AG04449 (cell line): ENCODE results near the gene NAP1L3.

Source experiments
- CTCF ChIA-PET: fragments of 350-600 bp; formaldehyde crosslinking; extraction: SDS; loops from one replicate; lab custom pipeline; 2021; ENCODE audit warnings: antibody characterized with exemption; lab: Yijun Ruan, JAX
- POLR2A ChIA-PET: fragments of 400-600, 350-600 bp; formaldehyde crosslinking; extraction: SDS; loops from one replicate; lab custom pipeline; 2020; ENCODE audit warnings: antibody characterized with exemption, inconsistent platforms; lab: Yijun Ruan, JAX
- DNase-seq: peaks from one replicate; pipeline ENCODE4 v3.0.0-alpha.2; 2010; ENCODE audit warnings: low read depth, low spot score
- H3K4me3 ChIP-seq: 2 replicates; pipeline ENCODE4 v1.5.1; 2011; ENCODE audit warnings: low read depth, mild to moderate bottlenecking, control low read depth, low read length
- TF ChIP-seq, protein P1 (sequence below): IDR thresholded peaks from one replicate; pipeline ENCODE4 v1.5.1; 2011; ENCODE audit warnings: mild to moderate bottlenecking, moderate library complexity, low read length, control low read depth, inconsistent platforms; ENCODE audit not compliant: insufficient read depth; ENCODE audit errors: missing control alignments

NAP1L3 gene

DNA sequence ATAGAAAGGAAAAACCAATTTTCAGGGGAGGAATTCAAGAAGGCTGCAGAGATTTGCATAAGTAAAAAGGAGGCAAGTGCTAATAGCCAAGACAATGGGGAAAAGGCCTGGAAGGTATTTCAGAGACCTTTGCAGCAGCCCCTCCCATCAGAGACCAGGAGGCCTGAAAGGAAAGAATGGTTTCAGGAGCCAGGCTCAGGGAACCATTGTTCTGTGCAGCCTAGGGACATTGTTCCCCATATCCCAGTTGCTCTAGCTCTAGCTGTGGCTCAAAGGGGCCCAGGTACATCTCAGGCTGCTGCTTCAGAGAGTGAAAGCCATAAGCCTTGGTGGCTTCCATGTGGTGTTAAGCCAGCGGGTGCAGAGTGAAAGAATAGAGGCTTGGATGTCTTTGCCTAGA, 24.0 kb downstream of the NAP1L3 start:
- no peak for DNase-seq
- POLR2A ChIA-PET, result no interaction called here
- TF ChIP-seq, protein P1, sequence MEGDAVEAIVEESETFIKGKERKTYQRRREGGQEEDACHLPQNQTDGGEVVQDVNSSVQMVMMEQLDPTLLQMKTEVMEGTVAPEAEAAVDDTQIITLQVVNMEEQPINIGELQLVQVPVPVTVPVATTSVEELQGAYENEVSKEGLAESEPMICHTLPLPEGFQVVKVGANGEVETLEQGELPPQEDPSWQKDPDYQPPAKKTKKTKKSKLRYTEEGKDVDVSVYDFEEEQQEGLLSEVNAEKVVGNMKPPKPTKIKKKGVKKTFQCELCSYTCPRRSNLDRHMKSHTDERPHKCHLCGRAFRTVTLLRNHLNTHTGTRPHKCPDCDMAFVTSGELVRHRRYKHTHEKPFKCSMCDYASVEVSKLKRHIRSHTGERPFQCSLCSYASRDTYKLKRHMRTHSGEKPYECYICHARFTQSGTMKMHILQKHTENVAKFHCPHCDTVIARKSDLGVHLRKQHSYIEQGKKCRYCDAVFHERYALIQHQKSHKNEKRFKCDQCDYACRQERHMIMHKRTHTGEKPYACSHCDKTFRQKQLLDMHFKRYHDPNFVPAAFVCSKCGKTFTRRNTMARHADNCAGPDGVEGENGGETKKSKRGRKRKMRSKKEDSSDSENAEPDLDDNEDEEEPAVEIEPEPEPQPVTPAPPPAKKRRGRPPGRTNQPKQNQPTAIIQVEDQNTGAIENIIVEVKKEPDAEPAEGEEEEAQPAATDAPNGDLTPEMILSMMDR, result no peak
- H3K4me3 ChIP-seq, result no peak overlapping the region
- CTCF ChIA-PET, result no interaction called here

DNA sequence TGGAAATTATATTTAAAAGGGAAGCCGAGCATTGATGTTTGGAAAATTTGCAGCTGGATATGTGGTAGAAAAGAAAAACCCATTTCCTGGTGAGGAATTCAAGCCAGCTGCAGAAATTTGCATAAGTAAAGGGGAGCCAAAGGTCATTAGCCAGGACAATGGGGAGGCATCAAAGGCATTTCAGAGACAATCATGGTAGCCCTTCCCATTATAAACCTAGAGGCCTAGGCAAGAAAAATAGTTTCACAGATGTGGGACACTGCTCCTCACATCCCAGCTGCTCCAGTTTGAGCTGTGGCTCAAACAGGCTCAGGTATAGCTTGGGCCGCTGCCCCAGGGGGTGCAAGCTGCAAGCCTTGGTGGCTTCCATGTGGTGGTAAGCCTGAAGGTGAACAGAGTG, 35.8 kb downstream of the NAP1L3 start:
- ChIA-PET CTCF (no interaction called here), POLR2A (no interaction called here)
- no peak for DNase-seq
- TF ChIP-seq, protein P1, result no peak
- no peak overlapping the region for H3K4me3 ChIP-seq
